Suprapubic skin (tissue), 4 donors: ENCODE measurements around the gene DCTN4. TPM values are rescaled to one million over a fixed set of nuclear protein-coding genes. Genes with fewer than 3 reads are reported as not detected.

Experiments used
- DNase-seq, 2 donors: peaks; one replicate each; pipeline ENCODE4 v3.0.0-alpha.2; 2019; ENCODE audit warnings: low spot score in 2 of 2
- H3K27ac ChIP-seq: fragments of 200-600 bp; sonication (generic); one replicate; pipeline ENCODE4 v1.5.1; 2019
- H3K27me3 ChIP-seq: fragments of 200-600 bp; sonication (generic); one replicate; pipeline ENCODE4 v1.5.1; 2019
- H3K36me3 ChIP-seq: fragments of 200-600 bp; sonication (generic); one replicate; pipeline ENCODE4 v1.5.1; 2019
- H3K4me1 ChIP-seq: fragments of 200-600 bp; sonication (generic); one replicate; pipeline ENCODE4 v1.5.1; 2019
- H3K4me3 ChIP-seq: fragments of 200-600 bp; sonication (generic); one replicate; pipeline ENCODE4 v1.5.1; 2019; ENCODE audit warnings: mild to moderate bottlenecking
- H3K9me3 ChIP-seq: fragments of 200-600 bp; sonication (generic); one replicate; pipeline ENCODE4 v1.5.1; 2019
- EP300 ChIP-seq: sonication (generic); formaldehyde crosslinking; IDR thresholded peaks from one replicate; pipeline ENCODE4 v1.6.1; 2017; ENCODE audit warnings: antibody characterized with exemption
- POLR2A ChIP-seq, 2 donors: fragments of 450-650 bp; IDR thresholded peaks; one replicate each; pipeline ENCODE4 v1.6.1; 2017; ENCODE audit warnings: antibody characterized with exemption in 2 of 2, mild to moderate bottlenecking in 2 of 2, moderate library complexity in 2 of 2
- POLR2AphosphoS5 ChIP-seq, 3 donors: sonication (generic); formaldehyde crosslinking; IDR thresholded peaks; one replicate each; pipeline ENCODE4 v1.6.1; 2017; ENCODE audit warnings: antibody characterized with exemption in 3 of 3
- WGBS: methylation state at CpG from one replicate; pipeline ENCODE4 v1.1.5; 2018; 5-methylcytosine and 5-hydroxymethylcytosine counted together
- total RNA-seq, 4 donors: library from RNA; depleted of rRNA; stranded (reverse); fragments of >200 nt; gene quantifications; one replicate each; pipeline ENCODE4 v1.1.0, GENCODE V29; 2016
- TF ChIP-seq, protein P1 (sequence below), 2 donors: fragments of 200-600 bp in 1 of 2; fragments of 450-650 bp in 1 of 2; sonication (generic) in 1 of 2; IDR thresholded peaks; one replicate each; pipeline ENCODE4 v1.5.1; 2016 to 2019; ENCODE audit warnings: antibody characterized with exemption in 2 of 2, mild to moderate bottlenecking in 1 of 2, moderate library complexity in 1 of 2

The DCTN4 gene
- total RNA-seq, 4 donors from 2014 or later = 64.8 to 91.6 (median 76.3) TPM

DNA sequence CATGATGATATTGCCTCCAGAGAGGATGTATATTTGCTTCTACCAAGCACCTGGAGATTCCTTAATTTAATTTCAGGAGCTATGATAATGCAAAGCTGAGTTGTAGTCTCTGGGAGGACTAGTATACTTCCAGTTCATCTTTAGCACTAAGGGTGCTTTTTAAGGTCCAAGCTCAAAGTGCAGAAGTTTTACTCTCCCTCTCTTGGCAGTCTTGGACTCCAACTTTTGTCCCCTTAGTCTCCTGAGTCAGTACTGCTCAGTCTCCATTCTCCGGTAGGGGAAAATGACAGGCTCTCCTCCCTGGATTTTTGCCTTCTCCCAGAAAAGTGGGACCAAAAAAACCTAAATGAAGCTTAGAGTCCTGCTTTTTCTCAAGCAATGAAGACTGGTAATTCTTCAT is 28.1 kb upstream of the DCTN4 start:
- Histone ChIP-seq H3K27me3 (no peaks in the 10 kb centered on the region), H3K27ac (no peak overlapping the region), H3K36me3 (no peaks in the 10 kb centered on the region), H3K9me3 (no peaks in the 10 kb centered on the region), H3K4me3 (no peak overlapping the region), H3K4me1 (peaks cover 53% of the 10 kb centered on the region)
- whole genome bisulfite sequencing = 95% methylated on average over 1 of the region's 1 CpG
- TF ChIP-seq, protein P1, sequence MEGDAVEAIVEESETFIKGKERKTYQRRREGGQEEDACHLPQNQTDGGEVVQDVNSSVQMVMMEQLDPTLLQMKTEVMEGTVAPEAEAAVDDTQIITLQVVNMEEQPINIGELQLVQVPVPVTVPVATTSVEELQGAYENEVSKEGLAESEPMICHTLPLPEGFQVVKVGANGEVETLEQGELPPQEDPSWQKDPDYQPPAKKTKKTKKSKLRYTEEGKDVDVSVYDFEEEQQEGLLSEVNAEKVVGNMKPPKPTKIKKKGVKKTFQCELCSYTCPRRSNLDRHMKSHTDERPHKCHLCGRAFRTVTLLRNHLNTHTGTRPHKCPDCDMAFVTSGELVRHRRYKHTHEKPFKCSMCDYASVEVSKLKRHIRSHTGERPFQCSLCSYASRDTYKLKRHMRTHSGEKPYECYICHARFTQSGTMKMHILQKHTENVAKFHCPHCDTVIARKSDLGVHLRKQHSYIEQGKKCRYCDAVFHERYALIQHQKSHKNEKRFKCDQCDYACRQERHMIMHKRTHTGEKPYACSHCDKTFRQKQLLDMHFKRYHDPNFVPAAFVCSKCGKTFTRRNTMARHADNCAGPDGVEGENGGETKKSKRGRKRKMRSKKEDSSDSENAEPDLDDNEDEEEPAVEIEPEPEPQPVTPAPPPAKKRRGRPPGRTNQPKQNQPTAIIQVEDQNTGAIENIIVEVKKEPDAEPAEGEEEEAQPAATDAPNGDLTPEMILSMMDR (IDR thresholded peaks at IDR 0.05) = no peak
- TF ChIP-seq POLR2A (IDR thresholded peaks at IDR 0.05) (no peak), POLR2AphosphoS5 (IDR thresholded peaks at IDR 0.05) (no peak), EP300 (no peak)
- no peak for DNase-seq

DNA sequence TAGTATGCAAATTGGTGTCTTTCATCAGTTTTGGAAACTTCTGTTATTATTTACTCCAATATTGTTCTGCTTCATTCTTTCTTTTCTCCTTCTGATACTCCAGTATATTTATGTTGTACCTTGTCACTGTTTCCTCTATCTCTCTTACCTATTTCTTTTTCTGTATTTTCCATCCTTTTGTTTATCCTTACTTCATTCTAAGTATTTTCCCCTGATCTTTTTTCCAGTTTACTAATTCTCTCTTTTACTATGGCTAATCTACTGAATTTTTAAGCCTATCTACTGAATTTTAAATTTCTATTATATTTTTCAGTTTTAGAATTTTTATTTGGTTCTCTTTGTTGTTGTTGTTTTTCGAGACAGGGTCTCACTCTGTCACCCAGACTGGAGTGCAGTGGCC is 27.1 kb upstream of the DCTN4 start:
- WGBS = 95% methylated on average over 1 of the region's 1 CpG
- Histone ChIP-seq H3K27ac (no peak overlapping the region), H3K4me1 (peaks cover 57% of the 10 kb centered on the region), H3K9me3 (no peaks in the 10 kb centered on the region), H3K36me3 (no peaks in the 10 kb centered on the region), H3K27me3 (no peaks in the 10 kb centered on the region), H3K4me3 (no peak overlapping the region)
- TF ChIP-seq POLR2A (IDR thresholded peaks at IDR 0.05) = no peak
- TF ChIP-seq EP300 = no peak
- TF ChIP-seq, protein P1 (IDR thresholded peaks at IDR 0.05) = no peak
- no peak for TF ChIP-seq POLR2AphosphoS5 (IDR thresholded peaks at IDR 0.05)
- DNase-seq = no peak

DNA sequence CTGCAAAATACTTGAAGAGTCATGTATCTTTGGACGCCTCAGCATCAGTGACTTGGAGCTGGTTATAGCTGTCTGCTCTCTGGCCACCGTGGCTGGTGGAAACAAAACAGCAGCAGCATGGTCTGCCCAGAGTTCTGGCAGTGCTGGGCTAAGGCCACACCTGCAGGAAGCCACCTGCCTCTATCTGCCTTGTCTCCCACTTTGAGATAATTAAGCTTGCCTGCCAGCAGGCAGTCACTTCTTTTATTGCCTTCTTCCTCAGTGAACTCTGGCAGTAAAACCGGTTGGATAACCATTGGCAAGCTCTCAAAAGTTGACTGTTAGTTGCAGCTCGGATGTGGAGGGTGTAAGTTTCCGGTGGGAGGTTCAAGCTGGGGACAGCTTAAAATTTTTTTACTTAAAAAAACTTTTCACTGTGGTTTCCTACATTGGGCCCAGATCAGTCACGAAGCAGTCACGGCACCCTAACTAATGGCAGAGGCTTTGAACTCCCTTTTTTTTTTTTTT is 24.7 kb upstream of the DCTN4 start:
- no peaks in the 10 kb centered on the region for H3K9me3 ChIP-seq
- 10% methylated on average over 7 of the region's 7 CpGs for WGBS
- no peaks in the 10 kb centered on the region for H3K27me3 ChIP-seq
- no peaks in the 10 kb centered on the region for H3K36me3 ChIP-seq
- TF ChIP-seq, protein P1 (IDR thresholded peaks at IDR 0.05) = no peak
- TF ChIP-seq POLR2AphosphoS5 (IDR thresholded peaks at IDR 0.05) = peak in 1 of 3 donors; percentile 22
- H3K4me1 ChIP-seq = peaks cover 51% of the 10 kb centered on the region
- peak overlapping the region; percentile 56 for H3K27ac ChIP-seq
- peak in 1 of 2 donors; percentile 77 for DNase-seq
- H3K4me3 ChIP-seq = peak overlapping the region; percentile 6

DNA sequence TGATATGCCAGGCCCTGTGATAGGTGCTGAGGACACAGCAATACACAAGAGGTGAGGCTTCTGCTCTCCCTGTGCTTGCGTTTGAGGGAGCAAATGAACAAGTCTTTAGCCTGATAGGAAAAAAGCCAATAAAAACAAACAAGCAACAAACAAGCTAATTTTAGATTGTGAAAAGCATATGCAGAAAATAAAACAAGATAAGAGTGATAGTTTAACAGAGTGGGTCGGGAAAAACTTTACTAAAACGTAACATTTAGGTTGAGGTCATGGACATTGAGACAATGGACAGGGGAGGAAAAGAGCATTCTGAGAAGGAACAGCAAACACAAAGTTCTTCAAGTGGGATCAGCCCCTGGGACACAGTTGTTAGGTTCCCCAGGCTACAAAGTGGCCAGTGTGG is 24.0 kb upstream of the DCTN4 start:
- H3K27ac ChIP-seq = peak overlapping the region; percentile 56
- H3K9me3 ChIP-seq = no peaks in the 10 kb centered on the region
- peaks cover 51% of the 10 kb centered on the region for H3K4me1 ChIP-seq
- H3K27me3 ChIP-seq = no peaks in the 10 kb centered on the region
- no peak for DNase-seq
- peak overlapping the region; percentile 6 for H3K4me3 ChIP-seq
- TF ChIP-seq POLR2A (IDR thresholded peaks at IDR 0.05) (no peak), EP300 (no peak), POLR2AphosphoS5 (IDR thresholded peaks at IDR 0.05) (no peak)
- TF ChIP-seq, protein P1 (IDR thresholded peaks at IDR 0.05) = no peak
- H3K36me3 ChIP-seq = no peaks in the 10 kb centered on the region
- 69% methylated on average over 3 of the region's 3 CpGs for WGBS

DNA sequence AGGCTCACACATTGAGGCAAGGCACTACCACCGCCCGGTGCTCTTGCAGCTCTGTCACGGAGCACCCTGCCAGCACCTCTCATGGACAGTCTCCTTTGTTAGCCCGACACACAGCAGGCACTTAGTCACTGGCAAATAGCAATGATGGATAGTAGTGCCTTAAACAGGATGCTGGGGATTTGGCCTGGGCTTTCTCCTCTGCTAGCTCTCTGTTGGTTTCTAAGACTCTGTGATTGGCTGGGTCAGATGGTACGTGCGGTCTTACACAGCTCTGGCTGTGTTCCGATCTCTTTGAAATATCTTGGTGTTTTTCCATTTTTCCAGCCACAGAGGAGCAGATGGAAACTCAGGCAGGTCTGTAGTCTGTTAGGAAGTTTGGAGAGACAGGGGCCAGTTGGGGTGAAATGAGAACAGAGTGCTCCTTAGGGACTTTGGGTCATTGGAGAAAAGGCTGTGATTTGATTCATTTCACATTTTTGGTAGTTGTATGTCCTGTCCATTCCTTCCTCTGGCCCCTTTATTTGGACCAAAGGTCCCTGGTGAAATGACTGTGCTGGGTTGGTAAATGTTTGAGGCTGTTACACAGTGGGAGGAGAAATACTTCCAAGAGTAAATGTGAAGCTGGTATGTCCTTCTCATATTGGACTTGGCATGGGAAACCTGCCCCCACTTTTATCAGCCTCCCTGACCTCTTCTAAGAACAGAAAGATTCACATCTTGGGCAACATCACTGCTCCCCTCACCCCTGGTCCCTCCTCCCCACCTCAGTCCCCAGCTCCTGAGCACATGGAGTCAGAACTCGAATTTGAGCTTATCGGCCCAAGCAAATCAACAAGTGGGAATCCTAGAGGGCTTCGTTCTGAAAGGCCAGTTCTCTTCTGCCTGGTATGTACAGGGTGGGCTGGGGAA is 23.1 kb upstream of the DCTN4 start:
- no peaks in the 10 kb centered on the region for H3K27me3 ChIP-seq
- 79% methylated on average over 10 of the region's 10 CpGs for WGBS
- TF ChIP-seq POLR2AphosphoS5 (IDR thresholded peaks at IDR 0.05) = no peak
- TF ChIP-seq, protein P1 (IDR thresholded peaks at IDR 0.05) = no peak
- no peak for TF ChIP-seq EP300
- no peak for TF ChIP-seq POLR2A (IDR thresholded peaks at IDR 0.05)
- DNase-seq = no peak
- H3K4me1 ChIP-seq = peaks cover 51% of the 10 kb centered on the region
- H3K27ac ChIP-seq = peak overlapping the region; percentile 81
- H3K4me3 ChIP-seq = no peak overlapping the region
- no peaks in the 10 kb centered on the region for H3K36me3 ChIP-seq
- H3K9me3 ChIP-seq = no peaks in the 10 kb centered on the region
